Activated naive CD4-positive, alpha-beta T cell treated with anti-CD3 and anti-CD28 coated beads, Interleukin-2, amount 10 ng/mL, durations not matched to agents 7 days and 5 days (primary cell): ENCODE results near the gene CCSER1.

Experiments
- CTCF ChIA-PET: fragments of 350-600 bp; sonication (Branson Sonifier 250); formaldehyde crosslinking; loops from one replicate; lab custom pipeline; 2021; ENCODE audit warnings: antibody characterized with exemption; lab: Charles Lee
- DNase-seq: peaks from one replicate; pipeline ENCODE4 v3.0.0-alpha.2; 2020
- H3K27ac Mint-ChIP-seq: one replicate; pipeline ENCODE4 v1.8.0; 2021; ENCODE audit warnings: mild to moderate bottlenecking, moderate library complexity, mixed read lengths
- H3K27me3 Mint-ChIP-seq: one replicate; pipeline ENCODE4 v1.8.0; 2021; ENCODE audit warnings: mild to moderate bottlenecking, mixed read lengths
- H3K36me3 Mint-ChIP-seq: one replicate; pipeline ENCODE4 v1.8.0; 2021; ENCODE audit warnings: mixed read lengths
- H3K4me1 Mint-ChIP-seq: one replicate; pipeline ENCODE4 v1.8.0; 2021; ENCODE audit warnings: mixed read lengths
- H3K4me3 Mint-ChIP-seq: one replicate; pipeline ENCODE4 v1.8.0; 2021; ENCODE audit warnings: mild to moderate bottlenecking, moderate library complexity, mixed read lengths
- H3K9me3 Mint-ChIP-seq: one replicate; pipeline ENCODE4 v1.8.0; 2021; ENCODE audit warnings: mixed read lengths

CCSER1 gene

GRCh38 chr4:90575371-90575770 is 448.2 kb downstream of the CCSER1 start:
- no peaks in the 10 kb centered on the region for H3K4me1 Mint-ChIP-seq
- no peak overlapping the region for H3K4me3 Mint-ChIP-seq
- no peak for DNase-seq
- no peaks in the 10 kb centered on the region for H3K36me3 Mint-ChIP-seq
- CTCF ChIA-PET: no interaction called here
- no peaks in the 10 kb centered on the region for H3K9me3 Mint-ChIP-seq
- no peak overlapping the region for H3K27ac Mint-ChIP-seq
- no peaks in the 10 kb centered on the region for H3K27me3 Mint-ChIP-seq

- no peaks in the 10 kb centered on the region for H3K4me1 Mint-ChIP-seq
- no peaks in the 10 kb centered on the region for H3K27me3 Mint-ChIP-seq
- H3K9me3 Mint-ChIP-seq: no peaks in the 10 kb centered on the region
- no peak for DNase-seq
- CTCF ChIA-PET: no interaction called here
- no peaks in the 10 kb centered on the region for H3K36me3 Mint-ChIP-seq
- no peak overlapping the region for H3K4me3 Mint-ChIP-seq
- H3K27ac Mint-ChIP-seq: no peak overlapping the region
Observed at GRCh38 chr4:90580326-90580725, 453.1 kb downstream of the CCSER1 start.

GRCh38 chr4:90582087-90582486 is 454.9 kb downstream of the CCSER1 start:
- H3K27me3 Mint-ChIP-seq: no peaks in the 10 kb centered on the region
- no peaks in the 10 kb centered on the region for H3K4me1 Mint-ChIP-seq
- H3K4me3 Mint-ChIP-seq: no peak overlapping the region
- no peaks in the 10 kb centered on the region for H3K36me3 Mint-ChIP-seq
- no peak for DNase-seq
- no peaks in the 10 kb centered on the region for H3K9me3 Mint-ChIP-seq
- H3K27ac Mint-ChIP-seq: no peak overlapping the region
- CTCF ChIA-PET: no interaction called here

- Mint-ChIP-seq H3K9me3 (no peaks in the 10 kb centered on the region), H3K4me1 (no peaks in the 10 kb centered on the region), H3K27ac (no peak overlapping the region), H3K36me3 (no peaks in the 10 kb centered on the region), H3K4me3 (no peak overlapping the region), H3K27me3 (no peaks in the 10 kb centered on the region)
- no peak for DNase-seq
- CTCF ChIA-PET: no interaction called here
Observed at GRCh38 chr4:90584051-90584450, 456.9 kb downstream of the CCSER1 start.

- no peak for DNase-seq
- CTCF ChIA-PET: no interaction called here
- no peaks in the 10 kb centered on the region for H3K4me1 Mint-ChIP-seq
- no peaks in the 10 kb centered on the region for H3K27me3 Mint-ChIP-seq
- no peak overlapping the region for H3K27ac Mint-ChIP-seq
- H3K36me3 Mint-ChIP-seq: no peaks in the 10 kb centered on the region
- H3K4me3 Mint-ChIP-seq: no peak overlapping the region
- no peaks in the 10 kb centered on the region for H3K9me3 Mint-ChIP-seq
Observed at GRCh38 chr4:90585961-90586360, 458.8 kb downstream of the CCSER1 start.

GRCh38 chr4:90586799-90587198 is 459.6 kb downstream of the CCSER1 start:
- Mint-ChIP-seq H3K9me3 (peaks cover 2% of the 10 kb centered on the region), H3K4me1 (no peaks in the 10 kb centered on the region), H3K36me3 (no peaks in the 10 kb centered on the region), H3K4me3 (no peak overlapping the region), H3K27me3 (no peaks in the 10 kb centered on the region), H3K27ac (no peak overlapping the region)
- CTCF ChIA-PET: no interaction called here
- no peak for DNase-seq

GRCh38 chr4:90597927-90598326 is 470.7 kb downstream of the CCSER1 start:
- Mint-ChIP-seq H3K4me1 (no peaks in the 10 kb centered on the region), H3K27me3 (no peaks in the 10 kb centered on the region), H3K9me3 (no peaks in the 10 kb centered on the region), H3K36me3 (no peaks in the 10 kb centered on the region), H3K27ac (no peak overlapping the region), H3K4me3 (no peak overlapping the region)
- no peak for DNase-seq
- CTCF ChIA-PET: no interaction called here

- no peaks in the 10 kb centered on the region for H3K4me1 Mint-ChIP-seq
Observed at GRCh38 chr4:90598741-90599140, 471.5 kb downstream of the CCSER1 start.

GRCh38 chr4:90602726-90603125 is 475.5 kb downstream of the CCSER1 start:
- no peaks in the 10 kb centered on the region for H3K4me1 Mint-ChIP-seq
- no peak overlapping the region for H3K4me3 Mint-ChIP-seq
- no peak for DNase-seq
- no peaks in the 10 kb centered on the region for H3K27me3 Mint-ChIP-seq
- peaks cover 2% of the 10 kb centered on the region for H3K9me3 Mint-ChIP-seq
- H3K27ac Mint-ChIP-seq: no peak overlapping the region
- CTCF ChIA-PET: no interaction called here
- H3K36me3 Mint-ChIP-seq: no peaks in the 10 kb centered on the region

More at GRCh38 chr4:90598741-90599140, 471.5 kb downstream of the CCSER1 start:
- Mint-ChIP-seq H3K27me3 (no peaks in the 10 kb centered on the region), H3K36me3 (no peaks in the 10 kb centered on the region), H3K4me3 (no peak overlapping the region), H3K9me3 (no peaks in the 10 kb centered on the region), H3K27ac (no peak overlapping the region)
- CTCF ChIA-PET: no interaction called here
- DNase-seq: no peak

GRCh38 chr4:90603540-90603939 is 476.3 kb downstream of the CCSER1 start:
- H3K9me3 Mint-ChIP-seq: peaks cover 2% of the 10 kb centered on the region
- H3K27me3 Mint-ChIP-seq: no peaks in the 10 kb centered on the region
- no peaks in the 10 kb centered on the region for H3K36me3 Mint-ChIP-seq
- H3K4me3 Mint-ChIP-seq: no peak overlapping the region
- H3K27ac Mint-ChIP-seq: no peak overlapping the region
- CTCF ChIA-PET: interaction anchor here (0.6 kb wide), 1 partner anchor 420 kb away, joined by 3 read pairs; no protein-coding TSS in a partner anchor
- no peaks in the 10 kb centered on the region for H3K4me1 Mint-ChIP-seq
- no peak for DNase-seq

- H3K9me3 Mint-ChIP-seq: peaks cover 4% of the 10 kb centered on the region
- CTCF ChIA-PET: no interaction called here
- DNase-seq: no peak
- no peaks in the 10 kb centered on the region for H3K36me3 Mint-ChIP-seq
- no peak overlapping the region for H3K4me3 Mint-ChIP-seq
- no peak overlapping the region for H3K27ac Mint-ChIP-seq
- H3K4me1 Mint-ChIP-seq: no peaks in the 10 kb centered on the region
- no peaks in the 10 kb centered on the region for H3K27me3 Mint-ChIP-seq
Observed at GRCh38 chr4:90606781-90607180, 479.6 kb downstream of the CCSER1 start.

- H3K4me3 Mint-ChIP-seq: no peak overlapping the region
- H3K9me3 Mint-ChIP-seq: peaks cover 1% of the 10 kb centered on the region
- DNase-seq: no peak
Observed at GRCh38 chr4:90614371-90614770, 487.2 kb downstream of the CCSER1 start.

GRCh38 chr4:90621080-90621479 is 493.9 kb downstream of the CCSER1 start:
- H3K4me3 Mint-ChIP-seq: no peak overlapping the region
- no peak overlapping the region for H3K27ac Mint-ChIP-seq
- CTCF ChIA-PET: no interaction called here
- no peaks in the 10 kb centered on the region for H3K27me3 Mint-ChIP-seq
- no peaks in the 10 kb centered on the region for H3K9me3 Mint-ChIP-seq
- DNase-seq: no peak
- no peaks in the 10 kb centered on the region for H3K4me1 Mint-ChIP-seq
- no peaks in the 10 kb centered on the region for H3K36me3 Mint-ChIP-seq

More at GRCh38 chr4:90614371-90614770, 487.2 kb downstream of the CCSER1 start:
- no peaks in the 10 kb centered on the region for H3K27me3 Mint-ChIP-seq
- no peaks in the 10 kb centered on the region for H3K36me3 Mint-ChIP-seq
- CTCF ChIA-PET: no interaction called here
- no peaks in the 10 kb centered on the region for H3K4me1 Mint-ChIP-seq
- no peak overlapping the region for H3K27ac Mint-ChIP-seq

- CTCF ChIA-PET: no interaction called here
- no peaks in the 10 kb centered on the region for H3K9me3 Mint-ChIP-seq
- no peaks in the 10 kb centered on the region for H3K27me3 Mint-ChIP-seq
- H3K27ac Mint-ChIP-seq: no peak overlapping the region
- no peaks in the 10 kb centered on the region for H3K36me3 Mint-ChIP-seq
- no peaks in the 10 kb centered on the region for H3K4me1 Mint-ChIP-seq
- DNase-seq: no peak
- no peak overlapping the region for H3K4me3 Mint-ChIP-seq
Observed at GRCh38 chr4:90624781-90625180, 497.6 kb downstream of the CCSER1 start.

- H3K36me3 Mint-ChIP-seq: no peaks in the 10 kb centered on the region
- H3K4me3 Mint-ChIP-seq: no peak overlapping the region
- H3K9me3 Mint-ChIP-seq: peaks cover 3% of the 10 kb centered on the region
- H3K4me1 Mint-ChIP-seq: no peaks in the 10 kb centered on the region
- no peaks in the 10 kb centered on the region for H3K27me3 Mint-ChIP-seq
- DNase-seq: no peak
- H3K27ac Mint-ChIP-seq: no peak overlapping the region
- CTCF ChIA-PET: no interaction called here
Observed at GRCh38 chr4:90641861-90642599, 514.8 kb downstream of the CCSER1 start.
